Body of pancreas (tissue), 4 donors: ENCODE measurements around the gene ZNF546. TPM values are rescaled to one million over a fixed set of nuclear protein-coding genes. Genes with fewer than 3 reads are reported as not detected.

ENCODE experiments used
- ATAC-seq: fragments of 150-250 bp; one replicate; pipeline ENCODE4 v1.9.1; 2016
- DNase-seq, 4 donors: peaks; one replicate each; pipeline ENCODE4 v3.0.0-alpha.2; 2019
- H3K27ac ChIP-seq, 4 donors: fragments of 200-600 bp; sonication (generic); 1 replicate in 3 of 4; 2 replicates in 1 of 4; pipeline versions ENCODE4 v1.5.1 to v1.6.1; 2016 to 2019; ENCODE audit warnings: mild to moderate bottlenecking in 1 of 4, mixed read lengths in 1 of 4, moderate library complexity in 1 of 4
- H3K27me3 ChIP-seq, 2 donors: fragments of 200-600 bp; sonication (generic); one replicate each; pipeline ENCODE4 v1.6.0; 2016; ENCODE audit warnings: mild to moderate bottlenecking in 1 of 2
- H3K36me3 ChIP-seq, 2 donors: fragments of 200-600 bp; sonication (generic); replicated peaks in 1 of 2; 2 replicates each; pipeline ENCODE4 v1.5.1; 2016; ENCODE audit warnings: low read depth in 2 of 2; ENCODE audit not compliant: insufficient read depth in 1 of 2
- H3K4me1 ChIP-seq: fragments of 200-600 bp; sonication (generic); one replicate; pipeline ENCODE4 v1.6.0; 2016
- H3K4me3 ChIP-seq, 2 donors: fragments of 200-600 bp; sonication (generic); 1 replicate in 1 of 2; 2 replicates in 1 of 2; pipeline ENCODE4 v1.5.1; 2016 to 2019
- H3K9me3 ChIP-seq, 3 donors: fragments of 200-600 bp; sonication (generic); 1 replicate in 2 of 3; 2 replicates in 1 of 3; pipeline ENCODE4 v1.5.1; 2016
- CTCF ChIP-seq, 7 experiments: fragments of 450-650 bp in 4 of 7; fragments of 200-600 bp in 3 of 7; sonication (generic) in 3 of 7; IDR thresholded peaks; one replicate each; pipeline ENCODE4 v1.5.1; 2016 to 2019; ENCODE audit warnings: antibody characterized with exemption in 7 of 7
- POLR2A ChIP-seq, 3 donors: fragments of 450-650 bp; IDR thresholded peaks; one replicate each; pipeline ENCODE4 v1.6.1; 2016; ENCODE audit warnings: antibody characterized with exemption in 3 of 3, mild to moderate bottlenecking in 2 of 3
- WGBS, 2 donors: methylation state at CpG; one replicate each; pipeline ENCODE4 v1.1.5; 2017; 5-methylcytosine and 5-hydroxymethylcytosine counted together
- intact Hi-C: fragments of 100-400 bp; cut with DNase I; formaldehyde crosslinking; loops from one replicate; pipeline ENCODE4 v1.15.1; 2023
- total RNA-seq, 2 donors: library from RNA; depleted of rRNA; stranded (reverse); fragments of >200 nt; gene quantifications; one replicate each; pipeline ENCODE4 v1.1.0, GENCODE V29; 2016

The ZNF546 gene
- total RNA-seq, 2 donors from 2014 or later: 0.66 to 2.6 TPM

- intact Hi-C loops: no loop called here
- ATAC-seq (no peak), DNase-seq (no peak)
- WGBS, 2 donors: 93 to 95% methylated on average over 2 of the region's 2 CpGs
- Histone ChIP-seq H3K9me3 (no peaks in the 10 kb centered on the region), H3K36me3 (no peaks in the 10 kb centered on the region), H3K4me1 (peaks cover 10% of the 10 kb centered on the region), H3K27ac (no peak overlapping the region), H3K27me3 (no peaks in the 10 kb centered on the region), H3K4me3 (no peak overlapping the region)
- no peak for TF ChIP-seq CTCF (IDR thresholded peaks at IDR 0.05)
- TF ChIP-seq POLR2A (IDR thresholded peaks at IDR 0.05): no peak
Measured at GRCh38 chr19:40053491-40053890, 56.6 kb downstream of the ZNF546 start.

- H3K9me3 ChIP-seq: no peaks in the 10 kb centered on the region
- 87 to 92% methylated on average over 9 of the region's 9 CpGs for WGBS, 2 donors
- H3K27ac ChIP-seq: no peak overlapping the region
- H3K27me3 ChIP-seq: no peaks in the 10 kb centered on the region
- H3K36me3 ChIP-seq: no peaks in the 10 kb centered on the region
- intact Hi-C loops: no loop called here
- no peak for DNase-seq
- H3K4me1 ChIP-seq: peaks cover 10% of the 10 kb centered on the region
- no peak for TF ChIP-seq POLR2A (IDR thresholded peaks at IDR 0.05)
- TF ChIP-seq CTCF (IDR thresholded peaks at IDR 0.05): no peak
- no peak overlapping the region for H3K4me3 ChIP-seq
- ATAC-seq: no peak
Measured at GRCh38 chr19:40054632-40055031, 57.8 kb downstream of the ZNF546 start.

- Histone ChIP-seq H3K4me1 (peaks cover 10% of the 10 kb centered on the region), H3K27me3 (no peaks in the 10 kb centered on the region), H3K9me3 (no peaks in the 10 kb centered on the region), H3K36me3 (no peaks in the 10 kb centered on the region), H3K4me3 (peak overlapping the region in 1 of 2 donors; percentile 77), H3K27ac (no peak overlapping the region)
- 33 to 36% methylated on average over 10 of the region's 10 CpGs for WGBS, 2 donors
- DNase-seq (no peak), ATAC-seq (no peak)
- intact Hi-C loops: no loop called here
- TF ChIP-seq CTCF (IDR thresholded peaks at IDR 0.05): no peak
- no peak for TF ChIP-seq POLR2A (IDR thresholded peaks at IDR 0.05)
Measured at GRCh38 chr19:40055049-40055448, 58.2 kb downstream of the ZNF546 start.

- WGBS, 2 donors: 0 to 1% methylated on average over 36 to 41 of the region's 41 CpGs
- Histone ChIP-seq H3K27ac (peak within 1 kb of the TSS in 3 of 4 donors; percentile 9 to 64 (median 59)), H3K27me3 (no peaks in the 10 kb centered on the region), H3K9me3 (no peaks in the 10 kb centered on the region), H3K4me1 (peaks cover 10% of the 10 kb centered on the region), H3K36me3 (no peaks in the 10 kb centered on the region), H3K4me3 (peak within 1 kb of the TSS; percentile 40 to 77)
- TF ChIP-seq CTCF (IDR thresholded peaks at IDR 0.05) (no peak), POLR2A (IDR thresholded peaks at IDR 0.05) (peak in 2 of 3 donors; percentile 34 to 37)
- DNase-seq: peak; percentile 50 to 83 (median 54)
- peak; percentile 67 for ATAC-seq
- intact Hi-C loops: no loop called here
Measured at GRCh38 chr19:40055832-40056504, 59.1 kb downstream of the ZNF546 start, which contains the start of gene ZNF780B. TSS of gene ZNF780B (minus strand) at chr19:40056231. CDS start at chr19:40050332, 5,899 bp downstream.

GRCh38 chr19:40056505-40056904, 59.6 kb downstream of the ZNF546 start:
- H3K9me3 ChIP-seq: no peaks in the 10 kb centered on the region

More at GRCh38 chr19:40056505-40056904, 59.6 kb downstream of the ZNF546 start:
- H3K36me3 ChIP-seq: no peaks in the 10 kb centered on the region
- ATAC-seq (no peak), DNase-seq (no peak)
- H3K4me3 ChIP-seq: peak overlapping the region; percentile 40 to 77
- peaks cover 10% of the 10 kb centered on the region for H3K4me1 ChIP-seq
- H3K27me3 ChIP-seq: no peaks in the 10 kb centered on the region
- peak overlapping the region in 3 of 4 donors; percentile 9 to 64 (median 59) for H3K27ac ChIP-seq
- 2% methylated on average over 7 of the region's 7 CpGs for WGBS, 2 donors
- intact Hi-C loops: no loop called here
- no peak for TF ChIP-seq POLR2A (IDR thresholded peaks at IDR 0.05)
- TF ChIP-seq CTCF (IDR thresholded peaks at IDR 0.05): no peak
